OCI-LY7 (cell line): ENCODE data around the gene RD3L. TPM values are rescaled to one million over a fixed set of nuclear protein-coding genes. Genes with fewer than 3 reads are reported as not detected.

Experiments
- BruUV-seq: library from RNA; stranded (reverse); fragments of 400-500 nt; replicated peaks from 2 replicates; lab custom pipeline; 2021; lab: Mats Ljungman, UMichigan
- CTCF ChIA-PET: fragments of 300-600 bp; sonication (Branson Sonifier 250); formaldehyde crosslinking; loops from one replicate; lab custom pipeline; 2022; ENCODE audit warnings: antibody characterized with exemption; ENCODE audit not compliant: unreplicated experiment; lab: Charles Lee
- POLR2A ChIA-PET: fragments of 300-600 bp; sonication (Branson Sonifier 250); formaldehyde crosslinking; loops from one replicate; lab custom pipeline; 2022; ENCODE audit warnings: antibody characterized with exemption; lab: Charles Lee
- DNase-seq: peaks from one replicate; pipeline ENCODE4 v3.0.0-alpha.2; 2015; ENCODE audit warnings: low spot score
- H2AFZ ChIP-seq: fragments of 200-600 bp; sonication (generic), shearing (Covaris generic); 2 replicates; pipeline ENCODE4 v1.6.1; 2014; ENCODE audit warnings: mild to moderate bottlenecking, antibody characterized with exemption, low read length, moderate library complexity
- H3K27ac ChIP-seq: fragments of 200-600 bp; sonication (generic); 2 replicates; pipeline ENCODE4 v1.5.1; 2014; ENCODE audit warnings: mixed run types, low read depth, mild to moderate bottlenecking, moderate library complexity, low read length, inconsistent platforms; ENCODE audit not compliant: poor library complexity, severe bottlenecking
- H3K36me3 ChIP-seq: fragments of 200-600 bp; sonication (generic); 2 replicates; pipeline ENCODE4 v1.6.1; 2014; ENCODE audit warnings: mild to moderate bottlenecking, antibody characterized with exemption, low read length, moderate library complexity, mixed read lengths; ENCODE audit not compliant: insufficient read depth
- H3K4me1 ChIP-seq: fragments of 200-600 bp; sonication (generic); 2 replicates; pipeline ENCODE4 v1.5.1; 2014; ENCODE audit warnings: mild to moderate bottlenecking, low read length; ENCODE audit not compliant: insufficient read depth, poor library complexity, severe bottlenecking
- H3K4me2 ChIP-seq: fragments of 200-600 bp; sonication (generic); 2 replicates; pipeline ENCODE4 v1.6.1; 2014; ENCODE audit warnings: mild to moderate bottlenecking, low read length
- H3K4me3 ChIP-seq: fragments of 200-600 bp; sonication (generic); 2 replicates; pipeline ENCODE4 v1.5.1; 2014; ENCODE audit warnings: mild to moderate bottlenecking, low read depth, low read length; ENCODE audit not compliant: poor library complexity, severe bottlenecking
- H3K79me2 ChIP-seq: fragments of 200-600 bp; sonication (generic); 2 replicates; pipeline ENCODE4 v1.6.1; 2016; ENCODE audit warnings: low read depth, mild to moderate bottlenecking, low read length, moderate library complexity, mixed read lengths; ENCODE audit not compliant: insufficient read depth
- H3K9me2 ChIP-seq: fragments of 200-600 bp; sonication (generic); 2 replicates; pipeline ENCODE4 v1.6.1; 2016; ENCODE audit warnings: mild to moderate bottlenecking, low read length, mixed read lengths; ENCODE audit not compliant: insufficient read depth
- H3K9me3 ChIP-seq: fragments of 200-600 bp; sonication (generic); 2 replicates; pipeline ENCODE4 v1.6.1; 2014; ENCODE audit warnings: mild to moderate bottlenecking, mixed run types, low read length, mixed read lengths
- H4K20me1 ChIP-seq: fragments of 200-600 bp; sonication (generic); 2 replicates; pipeline ENCODE4 v1.6.1; 2014; ENCODE audit warnings: mild to moderate bottlenecking, antibody characterized with exemption, low read length, moderate library complexity, mixed read lengths; ENCODE audit not compliant: insufficient read depth
- EZH2phosphoT487 ChIP-seq: fragments of 200-600 bp; sonication (generic); IDR thresholded peaks from 2 replicates; pipeline ENCODE4 v1.6.1; 2018; ENCODE audit warnings: low read depth, borderline replicate concordance, mild to moderate bottlenecking, mixed run types, antibody characterized with exemption, low read length, moderate library complexity, mixed read lengths
- intact Hi-C: fragments of 100-400 bp; cut with micrococcal nuclease; formaldehyde crosslinking; loops from one replicate; pipeline ENCODE4 v1.10.0; 2022; ENCODE audit not compliant: unreplicated experiment
- total RNA-seq, 2 experiments: library from RNA; depleted of rRNA in 1 of 2; stranded (reverse); fragments of >200 nt in 1 of 2; shearing (Covaris generic) in 1 of 2; gene quantifications; 2 replicates each; pipeline ENCODE4 v1.2.3, GENCODE V29; 2014 to 2022
- TF ChIP-seq, protein P1 (sequence below): fragments of 200-600 bp; sonication (generic); conservative IDR thresholded peaks from 2 replicates; pipeline ENCODE4 v1.5.1; 2014; ENCODE audit warnings: mild to moderate bottlenecking, antibody characterized with exemption, low read length, moderate library complexity, mixed read lengths

RD3L gene
- total RNA-seq, 2 experiments from 2014 or later = not detected

DNA sequence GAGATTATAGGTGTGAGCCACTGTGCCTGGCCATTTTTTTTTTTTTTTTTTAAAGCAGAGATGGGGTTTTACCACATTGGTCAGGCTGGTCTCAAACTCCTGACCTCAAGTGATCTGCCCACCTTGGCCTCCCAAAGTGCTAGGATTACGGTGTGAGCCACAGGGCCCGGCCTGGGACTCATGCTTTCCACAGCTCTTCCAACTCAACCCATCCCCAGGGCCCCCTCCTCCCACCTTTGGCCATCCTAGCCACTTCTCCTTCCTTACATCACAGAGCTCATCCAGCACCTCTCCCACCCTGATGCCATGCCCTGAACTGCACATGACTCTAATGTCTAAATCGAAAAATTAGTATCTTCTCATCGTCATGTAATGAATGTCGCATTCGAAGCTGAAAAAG lies 26.7 kb downstream of the RD3L start:
- CTCF ChIA-PET = no interaction called here
- H3K4me2 ChIP-seq = no peak overlapping the region
- POLR2A ChIA-PET = interaction anchor here (0.7 kb wide), 2 partner anchors 9 to 1179 kb away, joined by 3 read pairs; no protein-coding TSS in a partner anchor
- BruUV-seq = no TSS peak
- H2AFZ ChIP-seq = no peak overlapping the region
- no peak overlapping the region for H3K27ac ChIP-seq
- intact Hi-C loops = loop anchor here (10.0 kb wide), 1 partner anchor 351 kb away; the partner anchor contains the start of genes BAG5 and COA8
- H3K4me1 ChIP-seq = peaks cover 7% of the 10 kb centered on the region
- 0 out of 2 replicates have a peak, but pooled peaks cover 4% of the 10 kb centered on the region for H4K20me1 ChIP-seq
- no peak for DNase-seq
- no peaks in the 10 kb centered on the region for H3K9me3 ChIP-seq
- peaks cover 83% of the 10 kb centered on the region for H3K36me3 ChIP-seq
- no peak for TF ChIP-seq EZH2phosphoT487
- TF ChIP-seq, protein P1, sequence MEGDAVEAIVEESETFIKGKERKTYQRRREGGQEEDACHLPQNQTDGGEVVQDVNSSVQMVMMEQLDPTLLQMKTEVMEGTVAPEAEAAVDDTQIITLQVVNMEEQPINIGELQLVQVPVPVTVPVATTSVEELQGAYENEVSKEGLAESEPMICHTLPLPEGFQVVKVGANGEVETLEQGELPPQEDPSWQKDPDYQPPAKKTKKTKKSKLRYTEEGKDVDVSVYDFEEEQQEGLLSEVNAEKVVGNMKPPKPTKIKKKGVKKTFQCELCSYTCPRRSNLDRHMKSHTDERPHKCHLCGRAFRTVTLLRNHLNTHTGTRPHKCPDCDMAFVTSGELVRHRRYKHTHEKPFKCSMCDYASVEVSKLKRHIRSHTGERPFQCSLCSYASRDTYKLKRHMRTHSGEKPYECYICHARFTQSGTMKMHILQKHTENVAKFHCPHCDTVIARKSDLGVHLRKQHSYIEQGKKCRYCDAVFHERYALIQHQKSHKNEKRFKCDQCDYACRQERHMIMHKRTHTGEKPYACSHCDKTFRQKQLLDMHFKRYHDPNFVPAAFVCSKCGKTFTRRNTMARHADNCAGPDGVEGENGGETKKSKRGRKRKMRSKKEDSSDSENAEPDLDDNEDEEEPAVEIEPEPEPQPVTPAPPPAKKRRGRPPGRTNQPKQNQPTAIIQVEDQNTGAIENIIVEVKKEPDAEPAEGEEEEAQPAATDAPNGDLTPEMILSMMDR = no peak
- peaks cover 46% of the 10 kb centered on the region for H3K79me2 ChIP-seq
- H3K4me3 ChIP-seq = no peak overlapping the region
- H3K9me2 ChIP-seq = no peaks in the 10 kb centered on the region

DNA sequence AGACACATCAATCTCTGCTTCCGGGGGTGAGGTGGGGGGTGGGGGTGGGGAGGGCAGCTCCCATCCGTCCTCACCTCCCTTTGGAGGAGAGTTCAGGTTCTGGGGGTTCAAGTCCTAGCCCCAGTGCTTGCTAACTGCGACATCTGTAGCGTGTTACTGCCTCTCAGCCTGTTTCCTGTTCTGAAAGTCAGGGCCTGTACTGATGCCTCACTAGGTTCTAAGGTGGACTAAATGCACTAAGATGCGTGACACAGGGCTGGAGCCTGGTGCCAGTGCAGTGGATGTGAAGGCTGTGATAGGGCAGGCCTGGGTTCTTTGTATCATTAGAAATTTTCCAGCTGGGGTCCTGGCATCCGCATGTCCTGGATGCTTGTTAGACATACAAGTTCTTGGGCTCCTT lies 31.3 kb downstream of the RD3L start:
- intact Hi-C loops = loop anchor here (1.0 to 10.0 kb wide), 2 partner anchors 103 to 346 kb away; partner anchors contain the start of genes BAG5 and COA8
- TF ChIP-seq, protein P1 = no peak
- no peak for TF ChIP-seq EZH2phosphoT487
- Histone ChIP-seq H4K20me1 (0 out of 2 replicates have a peak, but pooled peaks cover 3% of the 10 kb centered on the region), H3K4me3 (no peak overlapping the region), H3K4me2 (no peak overlapping the region), H3K9me2 (no peaks in the 10 kb centered on the region), H3K36me3 (peaks cover 59% of the 10 kb centered on the region), H3K79me2 (peaks cover 4% of the 10 kb centered on the region; the same call in 1 of the 2 replicates), H3K9me3 (no peaks in the 10 kb centered on the region), H2AFZ (no peak overlapping the region), H3K27ac (no peak overlapping the region), H3K4me1 (peaks cover 8% of the 10 kb centered on the region)
- no TSS peak for BruUV-seq
- DNase-seq = no peak
- CTCF ChIA-PET = no interaction called here
- POLR2A ChIA-PET = no interaction called here

DNA sequence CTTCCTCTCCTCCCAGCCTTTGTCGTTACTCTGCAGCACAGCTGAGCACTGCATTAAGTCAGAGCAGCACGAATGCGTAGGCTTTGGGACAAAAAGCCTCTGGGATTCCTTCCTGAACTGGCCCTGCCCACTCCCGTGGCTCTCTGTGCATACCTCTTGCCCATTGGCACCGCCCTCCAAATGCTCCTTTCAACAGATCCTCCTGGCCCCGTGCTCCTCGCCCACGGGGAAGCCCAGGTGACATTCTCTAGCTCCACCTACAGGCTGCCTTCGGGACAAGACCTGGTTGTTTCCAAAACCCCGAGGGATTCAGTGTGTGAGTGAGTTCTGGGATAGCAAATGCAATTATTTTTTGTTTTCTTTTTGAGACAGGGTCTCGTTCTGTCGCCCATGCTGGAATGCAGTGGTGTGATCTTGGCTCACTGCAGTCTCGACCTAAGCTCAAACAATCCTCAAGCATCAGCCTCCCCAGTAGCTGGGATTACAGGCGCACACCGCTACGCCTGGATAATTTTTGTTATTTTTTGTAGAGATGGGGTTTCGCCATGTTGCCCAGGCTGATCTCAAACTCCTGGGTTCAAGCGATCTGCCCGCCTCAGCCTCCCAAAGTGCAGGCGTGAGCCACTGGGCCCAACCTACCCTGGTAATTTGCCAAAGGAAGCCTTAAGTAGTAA lies 31.9 kb downstream of the RD3L start:
- intact Hi-C loops = loop anchor here (1.0 to 10.0 kb wide), 2 partner anchors 102 to 346 kb away; partner anchors contain the start of genes BAG5 and COA8
- CTCF ChIA-PET = no interaction called here
- POLR2A ChIA-PET = no interaction called here
- H3K79me2 ChIP-seq = no peaks in the 10 kb centered on the region
- no peak overlapping the region for H3K4me3 ChIP-seq
- H3K9me2 ChIP-seq = no peaks in the 10 kb centered on the region
- peaks cover 8% of the 10 kb centered on the region for H3K4me1 ChIP-seq
- H3K9me3 ChIP-seq = no peaks in the 10 kb centered on the region
- TF ChIP-seq, protein P1 = peak; percentile 92
- TF ChIP-seq EZH2phosphoT487 = no peak
- no peak overlapping the region for H3K27ac ChIP-seq
- H2AFZ ChIP-seq = no peak overlapping the region
- peak; percentile 68 for DNase-seq
- no peaks in the 10 kb centered on the region for H4K20me1 ChIP-seq
- H3K36me3 ChIP-seq = peaks cover 54% of the 10 kb centered on the region
- no TSS peak for BruUV-seq
- peak overlapping the region; percentile 36; the same call in 1 of the 2 replicates for H3K4me2 ChIP-seq
